DOHH2 (cell line): ENCODE data around the gene KCNQ1.

Experiments
- H3F3A ChIP-seq: fragments of 200-600 bp; sonication (generic), shearing (Covaris generic); 2 replicates; pipeline ENCODE4 v1.6.0; 2016; ENCODE audit warnings: antibody characterized with exemption, mild to moderate bottlenecking; ENCODE audit not compliant: control insufficient read depth, insufficient read depth
- H3K27ac ChIP-seq: fragments of 200-600 bp; sonication (generic); 2 replicates; pipeline ENCODE4 v1.5.1; 2014; ENCODE audit warnings: low read depth, mild to moderate bottlenecking, low read length, moderate library complexity
- H3K27me3 ChIP-seq: fragments of 200-600 bp; sonication (generic); 2 replicates; pipeline ENCODE4 v1.6.1; 2014; ENCODE audit warnings: mild to moderate bottlenecking, low read length, mixed read lengths; ENCODE audit not compliant: control insufficient read depth
- H3K36me3 ChIP-seq: fragments of 200-600 bp; sonication (generic); 2 replicates; pipeline ENCODE4 v1.6.1; 2014; ENCODE audit warnings: mild to moderate bottlenecking, low read length, moderate library complexity, mixed read lengths; ENCODE audit not compliant: control insufficient read depth
- H3K4me1 ChIP-seq: fragments of 200-600 bp; sonication (generic); 2 replicates; pipeline ENCODE4 v1.6.1; 2014; ENCODE audit warnings: mild to moderate bottlenecking, low read length, mixed read lengths; ENCODE audit not compliant: control insufficient read depth
- H3K4me2 ChIP-seq: fragments of 200-600 bp; sonication (generic); 2 replicates; pipeline ENCODE4 v1.6.0; 2014; ENCODE audit warnings: mild to moderate bottlenecking, low read length, moderate library complexity
- H3K4me3 ChIP-seq: fragments of 200-600 bp; sonication (generic); 2 replicates; pipeline ENCODE4 v1.5.1; 2014; ENCODE audit warnings: mild to moderate bottlenecking, low read length, mixed read lengths
- H3K79me2 ChIP-seq: fragments of 200-600 bp; sonication (generic); 2 replicates; pipeline ENCODE4 v1.6.1; 2014; ENCODE audit warnings: mild to moderate bottlenecking, low read length, mixed read lengths; ENCODE audit not compliant: control insufficient read depth
- H3K9me2 ChIP-seq: fragments of 200-600 bp; sonication (generic); replicated peaks from 2 replicates; pipeline ENCODE4 v1.6.1; 2014; ENCODE audit warnings: mild to moderate bottlenecking, low read length, mixed read lengths; ENCODE audit not compliant: control insufficient read depth
- H3K9me3 ChIP-seq: fragments of 200-600 bp; sonication (generic); 2 replicates; pipeline ENCODE4 v1.6.1; 2014; ENCODE audit warnings: antibody characterized with exemption, low read length, mixed read lengths; ENCODE audit not compliant: control insufficient read depth, insufficient read depth
- H4K20me1 ChIP-seq: fragments of 200-600 bp; sonication (generic); 2 replicates; pipeline ENCODE4 v1.6.0; 2014; ENCODE audit warnings: low read depth, mild to moderate bottlenecking, antibody characterized with exemption, low read length, moderate library complexity; ENCODE audit not compliant: control insufficient read depth, insufficient read depth
- CTCF ChIP-seq: fragments of 200-600 bp; sonication (generic); IDR thresholded peaks from one replicate; pipeline ENCODE4 v1.5.1; 2014; ENCODE audit warnings: antibody characterized with exemption, mild to moderate bottlenecking, low read depth, low read length; ENCODE audit not compliant: poor library complexity, severe bottlenecking
- EZH2phosphoT487 ChIP-seq: fragments of 200-600 bp; sonication (generic); IDR thresholded peaks from 2 replicates; pipeline ENCODE4 v1.6.1; 2017; ENCODE audit warnings: borderline replicate concordance, mild to moderate bottlenecking, antibody characterized with exemption, low read length, moderate library complexity, mixed read lengths

The KCNQ1 gene

GRCh38 chr11:2797741-2798361 is 353.0 kb downstream of the KCNQ1 start:
- no peak overlapping the region for H3K4me2 ChIP-seq
- no peak overlapping the region for H3K27ac ChIP-seq
- H3K79me2 ChIP-seq: no peaks in the 10 kb centered on the region
- no peaks in the 10 kb centered on the region for H3K27me3 ChIP-seq
- H3K36me3 ChIP-seq: no peaks in the 10 kb centered on the region
- H3K4me1 ChIP-seq: no peaks in the 10 kb centered on the region
- H3K9me3 ChIP-seq: no peaks in the 10 kb centered on the region
- no peaks in the 10 kb centered on the region for H3F3A ChIP-seq
- no peaks in the 10 kb centered on the region for H4K20me1 ChIP-seq
- no peak for TF ChIP-seq EZH2phosphoT487
- TF ChIP-seq CTCF: no peak
- no peaks in the 10 kb centered on the region for H3K9me2 ChIP-seq
- H3K4me3 ChIP-seq: no peak overlapping the region

- Histone ChIP-seq H3K27ac (no peak overlapping the region), H3K9me3 (no peaks in the 10 kb centered on the region), H3K79me2 (no peaks in the 10 kb centered on the region), H3K27me3 (no peaks in the 10 kb centered on the region), H3K9me2 (no peaks in the 10 kb centered on the region), H3K4me2 (no peak overlapping the region), H3K36me3 (no peaks in the 10 kb centered on the region), H4K20me1 (no peaks in the 10 kb centered on the region), H3F3A (no peaks in the 10 kb centered on the region), H3K4me1 (no peaks in the 10 kb centered on the region), H3K4me3 (no peak overlapping the region)
- no peak for TF ChIP-seq EZH2phosphoT487
- no peak for TF ChIP-seq CTCF
These were observed 354.3 kb downstream of the KCNQ1 start for GRCh38 chr11:2798951-2799761.

- no peak overlapping the region for H3K4me2 ChIP-seq
- no peak overlapping the region for H3K4me3 ChIP-seq
- no peaks in the 10 kb centered on the region for H3K4me1 ChIP-seq
- no peaks in the 10 kb centered on the region for H3K36me3 ChIP-seq
- H3K27ac ChIP-seq: no peak overlapping the region
- no peaks in the 10 kb centered on the region for H3F3A ChIP-seq
- no peaks in the 10 kb centered on the region for H3K79me2 ChIP-seq
- no peaks in the 10 kb centered on the region for H3K9me2 ChIP-seq
- H4K20me1 ChIP-seq: no peaks in the 10 kb centered on the region
- H3K27me3 ChIP-seq: no peaks in the 10 kb centered on the region
- no peak for TF ChIP-seq EZH2phosphoT487
- TF ChIP-seq CTCF: no peak
- H3K9me3 ChIP-seq: no peaks in the 10 kb centered on the region
These were observed 355.3 kb downstream of the KCNQ1 start for GRCh38 chr11:2799881-2800654.
